ENCODE results near the gene TEC. TPM values are rescaled to one million over a fixed set of nuclear protein-coding genes. Genes with fewer than 3 reads are reported as not detected.

TEC gene
- total RNA-seq, 4 donors from 2014 or later = 3.6 to 12.7 (median 3.9) TPM

GRCh38 chr4:48118081-48118480, 151.6 kb downstream of the TEC start:
- Histone ChIP-seq H3K27me3 (no peaks in the 10 kb centered on the region), H3K4me1 (peaks cover 4% of the 10 kb centered on the region in 2 donors), H3K36me3 (no peaks in the 10 kb centered on the region), H3K4me3 (replicated peaks in 1 of 3) (no peak overlapping the region), H3K27ac (no peak overlapping the region), H3K9me3 (no peaks in the 10 kb centered on the region)
- WGBS, 2 donors = 85 to 94% methylated on average over 2 of the region's 2 CpGs
- no peak for DNase-seq
- no peak for TF ChIP-seq CTCF (IDR thresholded peaks at IDR 0.05)
- TF ChIP-seq POLR2A (IDR thresholded peaks at IDR 0.05) = no peak
- intact Hi-C loops (cut with DNase I) = no loop called here

- H3K27me3 ChIP-seq = no peaks in the 10 kb centered on the region
- H3K4me3 ChIP-seq (replicated peaks in 1 of 3) = no peak overlapping the region
- H3K36me3 ChIP-seq = no peaks in the 10 kb centered on the region
- intact Hi-C loops (cut with DNase I) = no loop called here
- WGBS, 2 donors = 78 to 88% methylated on average over 3 of the region's 3 CpGs
- H3K27ac ChIP-seq = no peak overlapping the region
- DNase-seq = no peak
- H3K4me1 ChIP-seq = peaks cover 0 to 4% of the 10 kb centered on the region in 2 donors
- H3K9me3 ChIP-seq = no peaks in the 10 kb centered on the region
- TF ChIP-seq POLR2A (IDR thresholded peaks at IDR 0.05) (no peak), CTCF (IDR thresholded peaks at IDR 0.05) (no peak)
Measured at GRCh38 chr4:48116582-48116981, 153.1 kb downstream of the TEC start.

- intact Hi-C loops (cut with DNase I) = no loop called here
- TF ChIP-seq POLR2A (IDR thresholded peaks at IDR 0.05) = no peak
- TF ChIP-seq CTCF (IDR thresholded peaks at IDR 0.05) = no peak
- Histone ChIP-seq H3K36me3 (no peaks in the 10 kb centered on the region), H3K4me3 (replicated peaks in 1 of 3) (no peak overlapping the region), H3K27ac (no peak overlapping the region), H3K9me3 (no peaks in the 10 kb centered on the region), H3K27me3 (no peaks in the 10 kb centered on the region), H3K4me1 (peaks cover 0 to 4% of the 10 kb centered on the region in 2 donors)
- WGBS, 2 donors = 85 to 87% methylated on average over 6 of the region's 6 CpGs
- no peak for DNase-seq
Measured at GRCh38 chr4:48114412-48114811, 155.2 kb downstream of the TEC start.

- intact Hi-C loops (cut with DNase I) = no loop called here
- no peaks in the 10 kb centered on the region for H3K4me1 ChIP-seq
- H3K36me3 ChIP-seq = no peaks in the 10 kb centered on the region
- H3K9me3 ChIP-seq = no peaks in the 10 kb centered on the region
- no peak overlapping the region for H3K4me3 ChIP-seq (replicated peaks in 1 of 3)
- H3K27ac ChIP-seq = no peak overlapping the region
- no peaks in the 10 kb centered on the region for H3K27me3 ChIP-seq
- no peak for DNase-seq
- no peak for TF ChIP-seq POLR2A (IDR thresholded peaks at IDR 0.05)
- 89 to 91% methylated on average over 8 of the region's 8 CpGs for WGBS, 2 donors
Measured at GRCh38 chr4:48112017-48112667, 157.5 kb downstream of the TEC start.

- Histone ChIP-seq H3K27ac (no peak overlapping the region), H3K27me3 (no peaks in the 10 kb centered on the region), H3K9me3 (no peaks in the 10 kb centered on the region), H3K36me3 (no peaks in the 10 kb centered on the region), H3K4me1 (no peaks in the 10 kb centered on the region), H3K4me3 (replicated peaks in 1 of 3) (no peak overlapping the region)
- intact Hi-C loops (cut with DNase I) = no loop called here
- 66 to 75% methylated on average over 1 of the region's 1 CpG for WGBS, 2 donors
- no peak for DNase-seq
- TF ChIP-seq POLR2A (IDR thresholded peaks at IDR 0.05) (no peak), CTCF (IDR thresholded peaks at IDR 0.05) (no peak)
Measured at GRCh38 chr4:48110452-48110978, 159.1 kb downstream of the TEC start.

All from thyroid gland (tissue), 4 donors.